ENCODE results near the gene DIDO1.

DIDO1 gene

DNA sequence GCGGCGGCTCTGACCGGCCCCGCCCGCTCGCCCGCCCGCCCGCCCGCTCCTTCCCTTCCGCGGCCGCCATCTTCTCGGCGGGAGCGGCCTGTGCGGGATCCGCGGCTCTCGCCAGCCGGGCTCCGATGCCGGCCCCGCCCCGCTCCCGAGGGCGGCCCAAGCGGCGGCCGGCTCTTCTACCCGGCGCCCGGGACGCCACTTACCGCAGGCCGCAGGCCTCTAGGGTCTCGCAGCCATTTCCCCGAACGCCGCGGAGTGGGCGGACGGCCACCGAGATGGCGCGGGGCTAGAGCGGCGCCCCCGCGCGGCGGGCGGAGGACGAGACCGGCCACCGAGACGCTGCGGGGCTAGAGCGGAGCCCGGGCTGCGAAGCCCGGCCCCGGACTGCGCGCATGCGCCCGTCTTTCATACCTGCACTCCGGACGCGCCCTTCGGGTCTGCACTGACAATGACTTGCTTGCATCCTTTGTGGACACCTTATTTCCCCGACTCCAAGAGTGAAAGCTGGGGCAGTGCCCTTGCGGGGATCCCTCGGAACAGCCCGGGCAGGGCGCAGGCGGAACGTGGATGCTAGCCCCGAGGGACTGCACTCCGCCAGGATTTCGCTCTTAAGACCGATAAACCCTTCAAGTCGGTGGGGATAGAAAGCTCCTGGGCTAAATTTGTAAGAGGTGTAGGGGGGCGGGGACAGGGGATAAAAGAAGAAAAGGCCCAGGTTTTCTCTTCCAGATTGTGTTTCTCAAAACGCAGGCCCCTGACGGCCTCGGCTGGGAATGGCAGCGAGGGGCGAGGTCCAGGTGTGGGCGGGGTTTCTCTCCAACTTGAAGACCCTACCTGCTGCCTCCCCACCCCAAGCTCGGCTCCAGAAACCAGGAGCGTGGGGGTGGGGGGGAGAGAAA is at the start of gene DIDO1:
Gene DIDO1, minus strand, starts transcription at position 277 of the 899 bp plus-strand sequence.
- peak; percentile 92 for DNase-seq

DNA sequence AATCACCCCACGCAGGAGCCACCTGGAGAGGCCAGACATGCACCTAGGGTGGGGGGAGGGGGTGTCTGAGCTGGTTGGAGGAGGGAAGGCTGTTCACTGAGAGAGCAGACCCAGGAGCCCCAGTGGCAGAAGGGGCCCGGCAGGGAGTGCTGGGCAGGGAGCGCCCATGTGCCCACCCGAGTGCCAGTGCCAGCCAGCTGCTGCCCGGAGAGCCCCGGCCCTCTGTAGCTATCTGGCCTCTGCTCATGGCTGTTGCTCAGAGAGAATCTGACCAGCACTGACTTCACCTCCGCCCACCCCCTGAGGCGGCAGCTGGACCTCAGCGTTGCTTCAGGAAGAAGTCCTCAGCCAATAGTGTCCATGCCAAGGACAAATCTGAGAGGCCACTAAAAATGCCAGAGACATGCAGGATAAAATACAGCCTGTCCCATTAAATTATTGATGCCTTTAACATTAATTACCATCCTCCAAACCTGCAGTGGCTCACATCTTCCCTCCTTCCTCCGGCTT is 49.0 kb upstream of the DIDO1 start:
- DNase-seq: no peak

- DNase-seq: no peak
Observed at GRCh38 chr20:62972845-62973745, 46.8 kb upstream of the DIDO1 start.

- peak; percentile 74 for DNase-seq
Observed at GRCh38 chr20:62971950-62972844, 45.9 kb upstream of the DIDO1 start.

GRCh38 chr20:62971211-62971949 is 45.1 kb upstream of the DIDO1 start:
- DNase-seq: no peak

DNA sequence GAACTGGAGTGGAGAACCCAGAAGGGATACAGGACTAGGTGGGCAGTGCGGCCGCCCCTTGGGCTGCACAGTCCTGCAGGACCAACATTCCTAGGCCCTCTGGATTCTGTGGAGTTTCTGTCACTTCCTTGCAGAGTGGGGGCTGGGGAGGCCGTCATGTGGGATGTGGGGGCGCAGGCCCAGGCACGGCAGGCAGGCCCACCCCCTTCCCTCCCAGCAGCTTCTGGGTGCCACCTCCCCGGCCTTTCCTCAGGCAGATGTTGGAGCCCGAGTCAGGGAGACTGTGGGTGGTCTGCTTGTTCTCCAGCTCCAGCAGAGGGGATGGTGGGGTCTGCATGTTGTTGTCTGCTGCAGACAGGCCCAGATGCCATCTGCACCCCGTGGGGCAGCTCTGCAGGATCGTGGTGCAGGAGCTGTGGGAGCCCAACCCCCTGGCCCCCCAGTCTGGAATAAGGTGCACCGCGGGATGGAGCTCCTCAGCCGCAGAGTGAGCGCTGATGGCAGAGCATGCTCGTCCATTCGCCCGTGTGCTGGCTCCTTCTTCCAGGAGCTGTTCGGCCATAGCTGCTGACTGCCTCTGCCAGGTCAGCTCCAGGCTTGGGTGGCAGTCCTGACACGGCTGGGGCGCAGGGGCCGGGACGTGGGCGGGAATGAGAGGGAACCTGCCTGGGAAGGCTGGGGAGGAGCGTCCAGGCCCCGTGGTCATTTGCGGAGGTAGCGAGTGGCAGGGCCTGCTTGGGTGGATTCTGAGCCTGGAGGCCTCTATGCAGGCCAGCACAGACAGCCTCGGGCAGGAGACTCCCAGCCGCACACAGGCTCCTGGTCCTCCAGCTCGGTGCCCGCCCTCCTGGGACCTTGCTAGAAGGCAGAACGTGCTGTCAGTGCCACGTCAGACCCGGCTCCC is 44.3 kb upstream of the DIDO1 start:
- no peak for DNase-seq

DNA sequence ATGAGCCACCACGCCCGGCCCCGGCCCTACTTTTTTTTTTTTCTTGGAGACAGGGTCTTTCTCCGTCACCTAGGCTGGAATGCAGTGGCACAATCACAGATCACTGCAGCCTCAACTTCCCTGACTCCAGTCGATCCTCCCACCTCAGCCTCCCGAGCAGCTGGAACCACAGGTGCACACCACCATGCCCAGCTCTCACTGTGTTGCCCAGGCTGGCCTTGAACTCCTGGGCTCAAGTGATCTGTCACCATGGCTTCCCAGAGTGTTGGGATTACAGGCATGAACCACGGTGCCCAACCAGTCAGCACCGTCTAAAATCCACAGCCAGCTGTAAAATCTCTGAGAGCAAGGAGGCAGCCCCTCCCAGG is 43.6 kb upstream of the DIDO1 start:
- DNase-seq: no peak

GRCh38 chr20:62969179-62969760 is 43.0 kb upstream of the DIDO1 start:
- DNase-seq: no peak

- DNase-seq: no peak
Observed at GRCh38 chr20:62968378-62969178, 42.3 kb upstream of the DIDO1 start.

- no peak for DNase-seq
Observed at GRCh38 chr20:62967628-62968351, 41.5 kb upstream of the DIDO1 start.

GRCh38 chr20:62967149-62967501 is 40.8 kb upstream of the DIDO1 start:
- DNase-seq: no peak

- no peak for DNase-seq
Observed at GRCh38 chr20:62966212-62967148, 40.2 kb upstream of the DIDO1 start.

GRCh38 chr20:62965363-62965771 is 39.1 kb upstream of the DIDO1 start:
- DNase-seq: no peak

- no peak for DNase-seq
Observed at GRCh38 chr20:62964700-62965099, 38.4 kb upstream of the DIDO1 start.

DNA sequence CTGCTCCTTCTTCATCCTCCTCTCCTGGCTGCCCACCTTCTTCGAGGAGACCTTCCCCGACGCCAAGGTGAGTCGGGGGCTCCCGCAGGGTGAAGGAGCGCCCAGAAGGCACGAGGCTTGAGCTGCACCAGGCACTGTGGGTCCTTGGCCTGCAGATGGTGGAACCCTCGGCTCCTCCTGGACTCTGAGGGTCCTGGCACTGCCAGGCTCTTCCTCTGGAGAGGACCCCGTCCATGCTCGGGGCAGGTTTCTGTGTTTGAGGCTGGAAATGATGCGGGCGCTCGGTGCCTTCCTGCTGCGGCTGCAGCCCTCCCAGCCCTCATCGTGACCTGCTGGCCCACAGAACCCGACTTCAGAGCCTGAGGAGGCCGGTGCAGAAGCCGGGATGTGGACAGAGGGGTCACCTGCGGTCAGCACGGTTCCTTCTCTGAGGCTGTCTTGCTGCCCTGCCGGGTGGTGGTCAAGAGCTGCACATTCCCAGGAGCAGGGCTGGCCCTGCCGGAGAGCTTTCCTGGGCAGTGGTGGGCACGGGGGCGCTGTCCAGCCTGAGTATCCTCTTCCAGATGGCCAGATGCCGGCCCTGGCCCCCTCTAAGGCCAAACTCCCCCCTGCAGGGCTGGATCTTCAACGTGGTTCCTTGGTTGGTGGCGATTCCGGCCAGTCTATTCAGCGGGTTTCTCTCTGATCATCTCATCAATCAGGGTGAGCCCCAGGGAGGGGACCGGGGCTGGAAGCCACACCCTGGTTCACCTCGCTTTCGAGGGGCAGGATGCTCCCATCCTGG is 37.5 kb upstream of the DIDO1 start:
- DNase-seq: no peak

- no peak for DNase-seq
Observed at GRCh38 chr20:62962891-62963613, 36.7 kb upstream of the DIDO1 start.
